ENCODE data around the gene ALS2CL. TPM values are rescaled to one million over a fixed set of nuclear protein-coding genes. Genes with fewer than 3 reads are reported as not detected.

ALS2CL gene
- total RNA-seq, 1 donor from 2014 or later: 6.2 TPM

DNA sequence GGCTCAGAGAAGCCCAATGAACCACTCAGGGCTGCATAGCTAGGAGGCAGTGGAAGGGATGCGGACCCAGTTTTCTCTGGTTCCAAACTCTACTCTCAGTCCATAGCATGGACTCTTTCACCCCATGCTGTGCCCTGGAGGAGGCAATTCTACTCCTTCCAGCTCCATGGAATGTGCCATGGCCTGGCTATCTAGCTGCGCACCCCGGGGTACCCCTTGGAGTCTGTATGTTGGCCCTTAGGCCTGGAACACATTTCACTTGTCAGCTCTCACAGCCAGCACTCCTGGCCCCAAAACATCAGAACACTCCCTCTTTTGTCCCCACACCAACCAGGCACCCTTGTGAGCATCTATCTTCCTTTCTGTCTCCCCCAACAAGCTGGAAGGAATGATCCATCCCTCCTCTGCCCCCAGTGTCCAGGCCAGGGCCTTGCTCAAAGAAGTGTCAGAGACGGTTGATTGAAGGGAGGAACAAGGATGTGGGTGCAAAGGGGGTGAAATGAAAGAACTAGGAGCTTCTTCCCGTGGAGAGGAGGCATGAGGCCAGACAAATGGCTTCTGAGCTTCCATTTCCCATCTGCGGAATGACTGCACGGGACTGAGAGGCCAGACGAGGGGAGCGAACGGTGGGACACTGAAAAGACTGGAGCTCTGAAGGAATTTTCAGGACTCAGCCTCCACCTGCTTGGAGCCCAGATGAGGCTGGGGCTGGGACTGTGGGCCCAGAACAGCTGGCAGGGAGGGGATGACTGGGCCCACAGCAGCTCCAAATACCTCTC is 21.4 kb upstream of the ALS2CL start:
- no peak overlapping the region for H3K4me3 Mint-ChIP-seq
- no peaks in the 10 kb centered on the region for H3K4me1 Mint-ChIP-seq
- H3K27me3 Mint-ChIP-seq (ENCODE audit: low read depth): no peaks in the 10 kb centered on the region
- no peaks in the 10 kb centered on the region for H3K9me3 Mint-ChIP-seq
- no peak overlapping the region for H3K27ac Mint-ChIP-seq
- TF ChIP-seq, protein P1, sequence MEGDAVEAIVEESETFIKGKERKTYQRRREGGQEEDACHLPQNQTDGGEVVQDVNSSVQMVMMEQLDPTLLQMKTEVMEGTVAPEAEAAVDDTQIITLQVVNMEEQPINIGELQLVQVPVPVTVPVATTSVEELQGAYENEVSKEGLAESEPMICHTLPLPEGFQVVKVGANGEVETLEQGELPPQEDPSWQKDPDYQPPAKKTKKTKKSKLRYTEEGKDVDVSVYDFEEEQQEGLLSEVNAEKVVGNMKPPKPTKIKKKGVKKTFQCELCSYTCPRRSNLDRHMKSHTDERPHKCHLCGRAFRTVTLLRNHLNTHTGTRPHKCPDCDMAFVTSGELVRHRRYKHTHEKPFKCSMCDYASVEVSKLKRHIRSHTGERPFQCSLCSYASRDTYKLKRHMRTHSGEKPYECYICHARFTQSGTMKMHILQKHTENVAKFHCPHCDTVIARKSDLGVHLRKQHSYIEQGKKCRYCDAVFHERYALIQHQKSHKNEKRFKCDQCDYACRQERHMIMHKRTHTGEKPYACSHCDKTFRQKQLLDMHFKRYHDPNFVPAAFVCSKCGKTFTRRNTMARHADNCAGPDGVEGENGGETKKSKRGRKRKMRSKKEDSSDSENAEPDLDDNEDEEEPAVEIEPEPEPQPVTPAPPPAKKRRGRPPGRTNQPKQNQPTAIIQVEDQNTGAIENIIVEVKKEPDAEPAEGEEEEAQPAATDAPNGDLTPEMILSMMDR (IDR thresholded peaks at IDR 0.05; ENCODE audit: unreplicated experiment): no peak
- DNase-seq (ENCODE audit: low spot score in 2 of 2, unreplicated experiment in 2 of 2): peak in 1 of 2 experiments; percentile 3
- no peaks in the 10 kb centered on the region for H3K36me3 Mint-ChIP-seq

DNA sequence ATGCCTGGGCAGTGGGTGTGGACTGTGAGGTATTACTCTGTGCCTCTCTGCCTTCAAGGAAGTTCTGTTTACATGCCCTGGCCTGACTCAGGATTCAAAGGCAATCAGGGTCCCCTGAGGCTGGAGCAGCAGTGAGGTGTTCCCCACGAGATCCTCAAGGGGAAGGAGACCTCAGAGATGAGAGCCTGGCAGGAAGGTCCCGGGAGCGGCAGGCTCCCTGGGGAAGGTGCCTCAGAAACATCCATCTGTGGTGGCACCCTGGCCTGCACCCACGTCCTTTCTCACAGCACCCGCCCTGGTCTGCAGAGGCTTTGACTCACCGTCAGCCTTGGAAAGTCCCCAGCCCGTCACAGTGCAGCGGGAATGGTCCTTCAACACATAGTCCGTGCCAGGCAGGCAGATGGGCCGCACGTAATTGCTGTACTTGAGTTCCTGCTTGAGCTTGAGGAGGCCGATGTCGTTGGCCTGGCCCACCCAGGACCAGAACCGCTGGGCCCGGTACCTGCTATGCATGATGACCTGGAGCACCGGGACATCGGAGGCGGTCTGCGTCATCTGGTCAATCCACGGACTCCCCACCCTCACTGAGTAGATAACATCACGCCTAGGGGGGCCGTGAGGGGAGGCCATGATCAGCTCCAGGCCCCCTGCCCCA is 20.5 kb upstream of the ALS2CL start:
- H3K9me3 Mint-ChIP-seq: no peaks in the 10 kb centered on the region
- no peaks in the 10 kb centered on the region for H3K36me3 Mint-ChIP-seq
- no peak overlapping the region for H3K4me3 Mint-ChIP-seq

DNA sequence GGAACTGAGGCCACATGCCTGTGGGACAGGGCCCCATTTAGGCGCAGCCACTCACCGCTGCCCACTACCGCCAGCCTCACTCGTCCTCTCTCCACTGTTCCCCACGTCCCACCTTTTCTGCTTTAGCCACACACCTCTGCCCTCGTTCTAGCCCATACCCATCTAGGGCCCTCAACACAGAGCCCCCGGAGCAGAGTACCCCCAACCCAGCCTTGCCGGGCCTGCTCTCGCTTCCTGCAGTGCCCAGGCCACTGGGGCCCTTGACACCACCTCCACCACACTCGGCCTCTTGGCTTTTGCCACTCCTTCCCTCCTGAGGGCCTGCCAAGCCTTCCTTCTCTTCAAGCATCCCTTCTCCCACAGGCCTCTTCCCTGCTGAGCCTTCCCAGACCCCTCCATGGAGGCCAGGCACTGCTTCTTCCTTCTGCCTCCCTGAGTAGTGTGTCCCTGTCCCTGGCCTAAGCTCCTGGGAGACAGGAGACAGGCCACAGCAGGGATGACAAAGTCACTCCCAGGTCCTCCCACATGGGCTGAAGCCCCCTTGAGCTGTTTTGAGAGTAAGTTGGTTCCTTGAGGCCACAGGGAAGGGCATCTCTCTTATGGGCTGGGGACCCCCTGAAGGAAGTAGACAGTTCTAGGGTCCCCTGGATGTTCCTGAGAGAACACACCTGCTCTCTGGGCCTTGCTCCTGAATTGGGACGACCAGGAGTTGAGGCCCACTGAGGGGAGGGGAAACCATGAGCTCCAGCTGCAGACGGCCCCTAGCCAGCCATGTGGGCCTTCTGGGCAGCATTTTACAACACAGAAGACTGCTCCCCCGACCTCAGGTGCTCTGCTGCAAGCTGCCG is 19.8 kb upstream of the ALS2CL start:
- no peak overlapping the region for H3K4me3 Mint-ChIP-seq
- no peaks in the 10 kb centered on the region for H3K9me3 Mint-ChIP-seq
- no peaks in the 10 kb centered on the region for H3K4me1 Mint-ChIP-seq
- TF ChIP-seq, protein P1 (IDR thresholded peaks at IDR 0.05; ENCODE audit: unreplicated experiment): no peak
- no peaks in the 10 kb centered on the region for H3K36me3 Mint-ChIP-seq
- no peak for DNase-seq (ENCODE audit: low spot score in 2 of 2, unreplicated experiment in 2 of 2)
- no peak overlapping the region for H3K27ac Mint-ChIP-seq
- H3K27me3 Mint-ChIP-seq (ENCODE audit: low read depth): no peaks in the 10 kb centered on the region

More for the DNA sequence above, 20.5 kb upstream of the ALS2CL start:
- TF ChIP-seq, protein P1 (IDR thresholded peaks at IDR 0.05; ENCODE audit: unreplicated experiment): no peak
- no peaks in the 10 kb centered on the region for H3K4me1 Mint-ChIP-seq
- H3K27ac Mint-ChIP-seq: no peak overlapping the region
- peak in 1 of 2 experiments; percentile 37 for DNase-seq (ENCODE audit: low spot score in 2 of 2, unreplicated experiment in 2 of 2)
- no peaks in the 10 kb centered on the region for H3K27me3 Mint-ChIP-seq (ENCODE audit: low read depth)

DNA sequence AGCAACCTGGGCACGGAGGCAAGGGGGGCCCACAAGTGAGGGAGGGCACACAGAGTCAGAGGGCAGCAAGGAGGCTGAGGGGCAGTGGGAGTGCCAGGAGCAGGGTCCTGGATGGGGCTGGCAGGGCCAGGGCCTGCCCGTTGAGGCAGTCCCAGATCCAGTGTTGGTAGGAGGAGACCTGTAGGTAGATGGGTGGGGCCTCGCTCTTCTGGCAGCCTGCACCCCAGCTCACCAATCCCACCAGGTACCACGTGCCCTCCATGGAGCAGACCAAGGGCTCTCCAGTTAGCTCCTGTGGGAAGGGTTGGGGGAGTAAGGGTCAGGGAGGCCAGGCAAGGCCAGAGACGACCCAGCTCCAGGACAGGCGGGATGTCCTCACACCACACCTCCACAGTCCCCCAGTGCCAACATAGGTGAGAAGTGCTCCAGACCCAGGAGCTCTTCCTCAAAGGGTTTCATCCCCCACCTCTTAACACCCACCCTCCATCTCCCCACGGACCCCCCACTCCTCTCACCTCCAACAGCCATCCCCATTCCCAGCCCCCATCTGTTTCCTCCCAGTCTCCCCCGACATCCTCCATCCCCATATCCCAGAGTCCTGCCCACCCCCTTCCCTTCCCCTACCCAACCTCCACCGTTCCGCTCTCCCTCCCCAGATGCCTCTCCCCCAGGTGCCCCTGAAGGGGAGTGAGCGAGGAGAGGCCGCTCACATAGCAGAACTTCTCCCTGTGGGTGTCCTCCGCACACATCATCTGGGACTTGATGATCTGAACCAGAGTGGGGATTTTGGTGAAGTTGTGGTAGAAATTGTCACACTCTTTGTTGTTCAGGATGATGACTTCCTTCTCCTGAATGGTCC is 18.9 kb upstream of the ALS2CL start:
- TF ChIP-seq, protein P1 (IDR thresholded peaks at IDR 0.05; ENCODE audit: unreplicated experiment): no peak
- Mint-ChIP-seq H3K27ac (no peak overlapping the region), H3K27me3 (ENCODE audit: low read depth) (no peaks in the 10 kb centered on the region)

DNA sequence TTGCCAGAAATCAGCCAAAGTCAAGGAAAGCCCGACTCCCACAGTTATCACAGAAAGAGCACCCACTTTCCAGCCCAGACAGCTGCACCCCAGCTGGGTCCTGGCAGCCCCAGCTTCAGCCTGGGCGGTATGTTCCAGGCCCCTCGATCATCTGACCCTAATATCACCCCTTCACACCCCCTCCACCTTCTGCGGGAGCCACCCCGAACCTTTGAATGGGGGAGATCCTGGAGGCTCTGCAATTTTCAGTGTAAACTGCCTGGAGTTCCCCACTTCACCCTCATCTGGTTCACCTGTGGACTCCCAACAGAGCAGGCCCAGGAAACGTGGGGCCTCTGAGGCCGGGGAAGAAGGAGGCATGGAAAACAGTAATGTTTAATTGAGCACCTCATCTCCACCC is 18.3 kb upstream of the ALS2CL start:
- H3K4me1 Mint-ChIP-seq: no peaks in the 10 kb centered on the region
- TF ChIP-seq, protein P1 (IDR thresholded peaks at IDR 0.05; ENCODE audit: unreplicated experiment): no peak
- no peak overlapping the region for H3K4me3 Mint-ChIP-seq
- no peak for DNase-seq (ENCODE audit: low spot score in 2 of 2, unreplicated experiment in 2 of 2)
- no peaks in the 10 kb centered on the region for H3K27me3 Mint-ChIP-seq (ENCODE audit: low read depth)
- H3K9me3 Mint-ChIP-seq: no peaks in the 10 kb centered on the region
- no peaks in the 10 kb centered on the region for H3K36me3 Mint-ChIP-seq
- no peak overlapping the region for H3K27ac Mint-ChIP-seq

More for the DNA sequence above, 18.9 kb upstream of the ALS2CL start:
- no peaks in the 10 kb centered on the region for H3K36me3 Mint-ChIP-seq
- H3K9me3 Mint-ChIP-seq: no peaks in the 10 kb centered on the region
- no peaks in the 10 kb centered on the region for H3K4me1 Mint-ChIP-seq
- H3K4me3 Mint-ChIP-seq: no peak overlapping the region
- DNase-seq (ENCODE audit: low spot score in 2 of 2, unreplicated experiment in 2 of 2): no peak

Data from mesothelial cell of epicardium (in vitro differentiated cells).